T follicular helper cell (primary cell): ENCODE results near the gene IMPDH2.

Experiments
- DNase-seq: peaks from one replicate; pipeline ENCODE4 v3.0.0-alpha.2; 2020; ENCODE audit warnings: low read depth

The IMPDH2 gene

DNA sequence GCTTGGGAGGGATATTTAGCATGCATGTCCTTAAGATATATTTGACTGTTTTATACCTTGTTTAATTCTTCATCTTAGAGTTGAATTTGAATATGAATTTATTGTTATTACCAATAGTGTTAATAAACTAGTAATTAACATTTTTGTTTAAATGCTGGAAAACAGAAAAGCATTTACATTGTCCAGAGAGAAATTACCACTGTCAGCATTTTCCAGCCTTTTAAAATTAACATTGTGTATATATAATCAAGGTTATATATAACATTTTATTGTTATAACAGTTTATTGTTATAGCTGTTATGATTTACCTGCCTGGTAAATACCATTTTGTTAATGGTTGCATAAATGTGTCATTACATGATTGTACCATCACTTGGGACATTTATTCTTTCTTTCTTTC lies 47.2 kb downstream of the IMPDH2 start:
- no peak for DNase-seq

DNA sequence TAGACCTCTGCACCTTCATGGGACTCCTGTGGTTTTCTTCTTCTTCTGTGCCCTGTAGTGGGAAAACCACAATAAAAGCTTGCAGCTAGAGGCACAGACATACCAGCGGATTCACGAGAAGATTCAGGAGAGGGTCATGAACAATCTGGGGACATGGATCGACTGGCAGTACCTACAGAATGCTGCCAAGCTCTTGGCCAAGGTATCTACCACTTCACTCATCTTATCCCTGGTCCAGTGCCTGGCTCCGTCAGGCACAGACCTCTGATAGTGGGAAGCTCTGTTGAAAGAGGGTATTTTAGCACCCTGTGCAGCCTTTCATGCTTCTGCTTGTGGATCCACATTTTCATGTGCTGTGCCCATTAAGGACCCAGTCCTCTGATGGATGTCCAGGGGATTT lies 48.9 kb downstream of the IMPDH2 start:
- no peak for DNase-seq

GRCh38 chr3:48979451-48979850 lies 49.7 kb downstream of the IMPDH2 start:
- no peak for DNase-seq
